ENCODE results near the gene SYTL5.

SYTL5 gene

DNA sequence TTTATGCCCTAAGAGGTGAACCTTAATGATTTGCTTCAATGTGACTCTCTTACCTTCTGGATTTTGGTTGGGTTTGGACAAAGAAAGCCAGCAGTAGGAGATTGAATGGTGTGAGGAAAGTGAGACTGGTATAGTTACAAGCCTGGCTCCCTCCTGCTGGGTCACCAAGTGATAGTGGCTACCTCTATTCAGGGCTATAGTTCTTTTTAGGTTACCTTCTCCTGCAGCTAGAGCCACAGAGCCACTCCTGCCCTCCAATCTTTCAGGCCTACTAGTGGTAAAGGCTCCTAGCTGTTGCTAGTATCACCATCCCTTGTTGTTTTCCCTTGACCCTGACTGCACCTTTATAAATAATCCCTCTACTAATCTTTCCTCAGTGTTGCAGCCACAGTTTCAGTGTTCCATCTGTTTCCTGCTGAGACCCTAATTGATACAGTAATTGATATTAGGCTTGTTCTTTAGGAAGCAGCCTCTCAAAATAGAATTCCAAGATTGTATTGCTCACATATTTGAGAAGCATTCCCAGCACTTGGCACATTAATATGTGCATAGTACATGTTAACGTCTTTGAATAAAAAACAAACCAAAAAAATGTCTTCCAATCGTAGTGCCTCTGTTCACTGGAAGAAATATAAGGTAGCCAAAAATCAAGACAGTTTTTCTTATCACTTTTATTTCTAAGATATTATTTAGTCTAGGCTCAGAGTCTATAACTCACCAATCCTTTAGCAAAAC lies 132.0 kb downstream of the SYTL5 start:
- no peak for DNase-seq (ENCODE audit: low read depth, low spot score)

DNA sequence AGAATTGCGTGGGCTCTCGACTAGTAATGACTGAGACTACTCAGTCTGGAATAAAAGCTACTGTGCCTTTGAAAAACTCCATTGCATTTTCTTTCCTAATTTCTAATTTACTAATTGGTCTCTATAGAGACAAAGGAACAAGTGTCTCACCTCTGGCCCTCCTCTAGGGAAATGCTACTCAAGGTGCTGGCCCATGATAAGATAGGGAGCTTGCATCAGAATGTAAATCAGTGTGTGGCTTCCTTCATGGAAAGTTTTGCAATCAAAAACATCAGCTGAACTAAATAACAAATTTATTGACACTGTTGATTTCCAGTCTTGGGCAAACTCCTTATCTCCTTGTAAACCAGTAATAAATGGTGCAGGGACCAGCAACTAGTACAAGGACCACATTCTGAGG lies 132.5 kb downstream of the SYTL5 start:
- no peak for DNase-seq (ENCODE audit: low read depth, low spot score)

DNA sequence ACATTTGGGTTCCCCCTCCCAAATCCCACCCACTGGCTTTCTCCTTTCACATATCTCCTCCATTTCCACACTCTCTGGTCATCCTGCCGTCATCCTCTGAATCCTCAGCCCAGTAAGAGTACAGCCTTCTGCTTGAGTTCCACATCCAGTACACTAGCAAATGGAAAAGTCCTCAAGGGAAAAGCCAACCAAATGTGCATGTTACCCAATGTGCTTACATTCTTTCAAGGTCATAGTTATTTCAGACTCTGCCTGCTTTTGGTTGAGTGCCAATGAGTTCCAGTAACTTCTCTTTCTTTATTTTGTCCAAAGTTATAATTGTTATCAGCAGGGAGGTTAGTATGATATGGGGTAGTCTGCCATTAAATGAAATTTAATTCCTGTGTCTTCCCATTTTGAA lies 136.3 kb downstream of the SYTL5 start:
- DNase-seq (ENCODE audit: low read depth, low spot score): peak; percentile 18

DNA sequence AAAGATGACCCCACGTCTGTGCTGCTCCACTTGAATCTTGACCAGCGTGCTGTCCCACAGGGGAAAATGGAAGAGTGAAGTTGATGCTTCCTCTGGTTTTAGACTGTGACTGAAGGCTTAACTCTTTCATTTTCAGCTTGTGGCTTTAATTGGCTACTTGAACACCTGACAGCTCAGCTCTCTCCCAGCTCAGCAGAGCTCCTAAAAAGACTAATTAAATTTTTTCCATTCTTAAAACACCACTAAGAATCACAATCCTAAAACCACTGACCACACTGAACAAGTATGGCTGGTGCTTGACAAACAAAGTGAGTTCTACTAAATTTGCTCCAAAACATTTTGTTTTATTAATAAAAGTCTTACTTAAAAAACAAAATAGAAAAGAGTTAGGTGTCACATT lies 142.7 kb downstream of the SYTL5 start:
- DNase-seq (ENCODE audit: low read depth, low spot score): no peak

DNA sequence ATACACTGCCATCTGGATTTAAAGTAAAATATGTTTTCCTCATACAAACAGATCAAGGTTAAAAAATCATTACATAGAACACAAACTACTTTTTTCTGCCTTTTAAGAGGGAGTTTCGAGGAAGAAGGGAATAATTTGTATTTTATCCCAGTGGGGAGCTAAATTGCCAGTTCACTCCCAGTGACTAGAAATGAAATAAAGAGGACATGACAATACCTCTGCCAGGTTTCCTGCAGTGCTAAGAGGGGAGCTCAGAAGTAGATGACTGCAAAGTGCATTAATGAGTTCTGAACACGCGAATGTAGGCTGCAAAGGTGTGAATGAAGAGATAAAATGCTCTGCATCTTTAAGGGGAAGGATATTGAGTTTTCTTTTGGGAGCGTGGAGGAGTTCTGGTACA lies 144.6 kb downstream of the SYTL5 start:
- no peak for DNase-seq (ENCODE audit: low read depth, low spot score)

DNA sequence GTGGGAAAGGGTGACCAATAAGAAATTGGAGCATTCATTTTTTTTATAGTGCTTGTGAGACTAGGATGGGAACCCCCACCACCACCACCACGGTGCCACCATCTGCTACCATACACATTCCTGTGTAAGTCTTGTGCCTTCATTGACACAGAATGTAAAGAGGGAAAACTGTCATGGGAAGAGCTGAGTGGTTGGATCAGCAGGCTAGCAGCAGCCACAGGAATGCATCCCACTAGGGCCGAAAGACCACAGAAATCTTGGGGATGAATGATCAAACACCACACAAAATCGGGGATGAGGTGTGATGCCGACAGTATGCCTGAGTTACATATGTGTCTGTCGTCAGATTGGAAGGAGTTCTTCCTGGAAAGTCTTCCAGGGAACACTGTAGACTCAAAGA lies 145.1 kb downstream of the SYTL5 start:
- DNase-seq (ENCODE audit: low read depth, low spot score): no peak

DNA sequence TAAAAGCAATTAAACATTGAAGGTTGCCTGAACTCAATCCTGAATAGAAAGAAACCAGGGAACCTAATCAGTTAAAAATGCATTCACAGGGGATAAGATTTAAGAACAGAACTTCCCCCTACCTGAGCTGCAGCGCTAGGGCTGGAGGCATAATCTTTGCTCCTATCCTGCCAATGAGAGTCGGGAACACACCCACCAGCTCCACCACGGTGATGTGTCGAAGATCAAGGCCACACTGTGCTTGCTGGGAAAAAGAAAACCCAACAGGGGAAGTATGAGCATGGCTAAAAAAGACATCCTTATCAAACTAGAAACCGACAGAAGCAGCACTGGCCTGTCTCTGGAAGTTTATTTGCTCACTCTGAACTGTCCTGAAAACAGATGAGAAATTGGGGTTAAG lies 148.0 kb downstream of the SYTL5 start:
- no peak for DNase-seq (ENCODE audit: low read depth, low spot score)

DNA sequence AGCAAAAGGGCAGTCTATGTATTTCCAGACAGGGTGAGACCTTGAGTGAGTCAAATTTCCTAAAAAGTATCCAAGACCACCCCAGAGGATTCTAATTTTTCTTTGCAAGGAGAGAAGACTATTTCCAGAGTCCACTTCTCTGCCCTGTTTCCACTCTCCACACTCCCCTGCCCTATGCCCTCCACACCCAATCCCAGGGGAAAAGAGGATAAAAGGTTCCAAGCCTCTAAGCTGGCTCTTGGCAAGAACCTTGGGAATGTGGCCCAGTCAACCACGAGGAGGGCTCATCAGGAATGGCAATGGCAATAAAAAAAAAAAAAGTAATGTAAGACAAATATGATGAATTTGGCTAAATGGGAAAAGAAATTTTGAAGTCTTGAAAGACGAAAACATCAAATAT lies 148.5 kb downstream of the SYTL5 start:
- no peak for DNase-seq (ENCODE audit: low read depth, low spot score)

DNA sequence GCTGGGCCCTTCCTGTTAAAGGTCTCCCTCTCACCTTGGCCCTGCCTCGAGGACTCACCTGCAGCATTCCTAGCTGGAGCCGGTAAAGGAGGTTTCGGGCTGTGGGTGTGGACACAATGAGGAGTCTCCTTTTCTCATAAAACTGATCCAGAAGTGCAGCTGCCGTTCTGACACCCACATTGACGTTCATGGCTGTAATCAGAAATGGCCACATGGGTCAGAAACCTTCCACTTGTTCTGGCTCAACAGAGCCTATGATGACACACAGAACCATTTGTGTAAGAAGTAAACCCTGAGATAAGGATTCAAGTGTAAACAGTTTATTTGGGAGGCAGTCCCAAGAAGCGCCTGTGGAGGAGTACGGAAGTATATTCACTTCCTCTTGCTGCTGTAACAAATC lies 150.5 kb downstream of the SYTL5 start:
- DNase-seq (ENCODE audit: low read depth, low spot score): no peak

DNA sequence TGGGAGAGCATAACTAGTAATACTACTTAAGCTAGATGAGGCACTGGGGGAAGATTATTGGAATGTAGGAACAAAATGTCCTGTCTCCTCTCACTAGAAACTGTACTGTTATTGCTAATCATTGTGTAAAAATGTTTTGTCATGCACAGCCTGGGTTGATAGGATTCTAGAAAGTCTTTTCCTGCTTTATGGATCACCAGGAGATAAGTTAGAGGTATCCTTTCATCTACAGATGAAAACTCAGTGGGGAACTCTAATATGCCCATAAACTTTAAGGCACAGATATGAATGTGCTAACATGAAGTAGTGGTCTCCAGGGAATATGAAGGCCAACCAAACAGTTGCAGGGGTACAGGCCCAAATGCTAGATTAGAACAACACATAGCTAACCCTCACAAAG lies 156.8 kb downstream of the SYTL5 start:
- no peak for DNase-seq (ENCODE audit: low read depth, low spot score)

DNA sequence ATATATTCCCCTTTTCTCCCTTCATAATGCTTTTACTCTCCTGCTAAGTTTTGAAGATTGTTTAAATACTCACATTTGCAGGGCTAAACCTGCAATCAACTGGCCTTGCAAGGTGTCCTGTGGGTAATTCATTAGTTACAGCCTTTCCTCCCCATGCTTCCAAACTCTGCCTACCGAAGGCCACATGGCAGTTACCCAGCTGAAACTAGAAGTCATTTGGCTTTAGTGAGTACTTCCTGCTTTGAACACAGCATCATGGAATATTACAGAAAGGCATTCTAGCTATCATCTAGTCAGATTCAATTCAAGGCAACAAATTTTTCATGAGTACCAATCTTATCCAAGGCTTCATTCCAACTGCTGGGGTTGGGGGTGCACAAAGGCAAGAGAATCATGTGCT lies 158.7 kb downstream of the SYTL5 start:
- no peak for DNase-seq (ENCODE audit: low read depth, low spot score)

DNA sequence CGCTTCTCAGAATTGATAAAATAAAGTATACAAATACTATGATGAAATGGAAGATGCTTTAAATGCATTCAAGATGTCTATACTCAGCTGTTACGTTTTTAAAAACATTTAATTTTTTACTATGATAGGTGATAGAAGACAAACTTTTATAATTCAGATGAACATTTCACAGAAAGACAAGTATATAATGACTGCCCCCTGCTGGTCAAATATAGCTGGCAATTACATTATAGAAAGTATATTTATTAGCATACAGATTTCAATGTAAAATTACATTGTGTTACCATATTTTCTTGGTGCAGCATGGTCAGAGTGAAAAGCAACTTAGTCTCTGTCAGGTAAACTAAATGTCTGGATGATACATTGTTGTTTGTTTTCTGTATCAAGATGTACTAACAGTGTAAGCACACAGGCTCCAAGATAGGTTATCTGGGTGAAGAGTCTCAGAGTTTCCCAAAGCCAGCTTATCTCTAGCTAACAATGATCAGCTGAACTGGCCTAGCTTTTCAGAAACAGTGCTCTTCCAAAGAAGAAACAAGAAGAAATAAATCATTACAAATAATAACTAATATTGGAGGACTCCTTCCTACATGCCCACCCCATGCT lies 160.2 kb downstream of the SYTL5 start:
- DNase-seq (ENCODE audit: low read depth, low spot score): no peak

DNA sequence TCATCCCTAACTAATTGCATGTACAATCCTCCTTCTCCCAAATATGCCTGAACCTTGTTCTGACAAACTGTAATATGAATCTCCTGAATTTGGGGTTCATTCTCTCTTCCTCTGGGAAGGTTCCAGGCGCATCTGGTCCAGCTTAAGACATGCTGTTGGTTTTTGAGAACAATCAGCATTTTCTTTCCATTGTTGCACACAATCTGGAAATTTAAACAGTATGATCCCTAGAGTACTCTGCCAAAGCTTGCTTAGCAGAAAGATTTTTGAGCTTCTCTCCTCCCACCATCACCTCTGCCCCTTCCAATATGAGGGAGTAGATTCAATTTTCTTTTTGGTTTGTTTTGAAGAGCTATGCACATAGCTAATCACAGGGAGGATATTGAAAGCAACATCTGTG lies 164.2 kb downstream of the SYTL5 start:
- DNase-seq (ENCODE audit: low read depth, low spot score): no peak

DNA sequence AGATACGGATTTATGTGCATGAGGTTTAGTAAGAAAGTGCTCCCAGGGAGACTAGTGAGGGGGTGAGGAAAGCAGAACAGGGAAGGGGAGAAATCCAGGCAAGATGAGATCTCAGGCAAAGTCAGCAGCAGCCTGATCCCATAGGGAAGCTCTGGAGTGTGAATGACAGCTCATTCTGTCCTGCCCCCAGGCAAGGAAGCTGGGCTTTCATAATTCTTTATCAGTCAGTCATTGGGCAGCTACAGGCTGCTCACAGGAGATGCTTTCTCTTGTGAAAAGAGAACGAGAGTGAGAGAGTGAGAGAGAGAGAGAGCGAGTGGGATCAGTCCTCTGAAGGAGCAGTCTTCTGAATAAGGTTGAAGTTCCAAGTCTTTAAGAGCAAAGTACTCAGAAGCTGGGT lies 166.2 kb downstream of the SYTL5 start:
- no peak for DNase-seq (ENCODE audit: low read depth, low spot score)

DNA sequence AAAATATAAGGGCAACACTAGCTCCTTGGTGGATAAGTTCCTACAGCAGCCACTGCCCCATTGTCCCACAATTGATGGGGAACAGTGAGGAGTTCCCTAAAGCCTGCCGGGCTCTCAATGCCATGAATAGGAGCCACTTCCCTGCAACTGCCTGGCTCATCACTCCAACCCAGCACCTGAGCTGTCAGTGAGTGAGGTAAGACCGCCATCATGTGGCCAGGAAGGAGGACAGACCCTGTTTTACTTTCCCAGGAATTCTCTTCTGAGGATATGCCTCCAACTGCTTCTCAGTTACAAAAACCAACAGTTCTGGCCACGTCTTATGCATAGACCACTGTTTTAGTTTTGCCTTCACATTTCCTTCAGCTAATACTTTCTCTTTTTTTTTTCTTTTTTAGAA lies 168.8 kb downstream of the SYTL5 start:
- DNase-seq (ENCODE audit: low read depth, low spot score): no peak

DNA sequence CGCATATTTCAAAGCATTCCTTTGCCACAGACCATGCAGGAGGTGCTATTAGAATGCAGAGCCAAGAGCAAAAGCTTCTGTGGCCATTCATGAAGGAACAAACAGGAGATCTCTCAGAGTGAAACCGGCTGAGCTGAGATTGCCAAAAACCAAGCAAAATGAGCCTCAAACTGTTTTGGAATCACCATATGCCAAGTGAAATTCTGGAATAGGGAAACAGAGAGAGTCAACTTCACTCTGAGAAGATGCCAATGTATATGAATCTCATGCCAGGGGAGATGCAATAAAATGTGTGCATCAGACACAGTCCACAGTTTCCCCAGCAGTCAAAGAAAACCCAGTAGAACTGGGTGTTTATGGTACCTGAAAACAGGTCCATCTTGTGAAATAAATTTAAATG lies 172.0 kb downstream of the SYTL5 start:
- DNase-seq (ENCODE audit: low read depth, low spot score): no peak
